Karpas-422 (cell line): Measurements from ENCODE around the gene SLC4A4. TPM values are rescaled to one million over a fixed set of nuclear protein-coding genes. Genes with fewer than 3 reads are reported as not detected.

Source experiments
- DNase-seq: peaks from one replicate; pipeline ENCODE4 v3.0.0-alpha.2; 2015
- H2AFZ ChIP-seq: fragments of 200-600 bp; sonication (generic); 2 replicates; pipeline ENCODE4 v1.6.1; 2014; ENCODE audit warnings: antibody characterized with exemption, low read length, mixed read lengths
- H3K27ac ChIP-seq: fragments of 200-600 bp; sonication (generic); 2 replicates; pipeline ENCODE4 v1.5.1; 2014; ENCODE audit warnings: mild to moderate bottlenecking, low read length, moderate library complexity
- H3K27me3 ChIP-seq: fragments of 200-600 bp; sonication (generic); 2 replicates; pipeline ENCODE4 v1.6.1; 2014; ENCODE audit warnings: low read length, mixed read lengths
- H3K36me3 ChIP-seq: fragments of 200-600 bp; sonication (generic); 2 replicates; pipeline ENCODE4 v1.6.1; 2014; ENCODE audit warnings: low read length, mixed read lengths; ENCODE audit not compliant: insufficient read depth
- H3K4me1 ChIP-seq: fragments of 200-600 bp; sonication (generic); 2 replicates; pipeline ENCODE4 v1.6.1; 2014; ENCODE audit warnings: mild to moderate bottlenecking, low read length, mixed read lengths
- H3K4me2 ChIP-seq: fragments of 200-600 bp; sonication (generic); 2 replicates; pipeline ENCODE4 v1.6.1; 2014; ENCODE audit warnings: low read length, low read depth, mild to moderate bottlenecking; ENCODE audit not compliant: poor library complexity, severe bottlenecking
- H3K4me3 ChIP-seq: fragments of 200-600 bp; sonication (generic); 2 replicates; pipeline ENCODE4 v1.5.1; 2014; ENCODE audit warnings: mild to moderate bottlenecking, antibody characterized with exemption, low read length, mixed read lengths
- H3K79me2 ChIP-seq: fragments of 200-600 bp; sonication (generic); 2 replicates; pipeline ENCODE4 v1.6.1; 2014; ENCODE audit warnings: mild to moderate bottlenecking, low read length, mixed read lengths
- H3K9ac ChIP-seq: fragments of 200-600 bp; sonication (generic); 2 replicates; pipeline ENCODE4 v1.6.0; 2014; ENCODE audit warnings: low read length
- H3K9me2 ChIP-seq: fragments of 200-600 bp; sonication (generic), shearing (Covaris generic); replicated peaks from 2 replicates; pipeline ENCODE4 v1.6.0; 2014; ENCODE audit warnings: mild to moderate bottlenecking, low read length, moderate library complexity; ENCODE audit not compliant: insufficient read depth
- H3K9me3 ChIP-seq: fragments of 300-700, 200-600 bp; sonication (generic); 2 replicates; pipeline ENCODE4 v1.6.1; 2014; ENCODE audit warnings: low read length, mixed read lengths
- H4K20me1 ChIP-seq: fragments of 200-600 bp; sonication (generic); 2 replicates; pipeline ENCODE4 v1.6.1; 2014; ENCODE audit warnings: mild to moderate bottlenecking, antibody characterized with exemption, low read length, low read depth; ENCODE audit not compliant: insufficient read depth
- total RNA-seq: library from RNA; depleted of rRNA; stranded (reverse); fragments of >200 nt; shearing (Covaris generic); gene quantifications from 2 replicates; pipeline ENCODE4 v1.2.3, GENCODE V29; 2014; ENCODE audit warnings: low replicate concordance

Gene SLC4A4
- total RNA-seq, 1 experiment from 2014 or later = 0.22 TPM

DNA sequence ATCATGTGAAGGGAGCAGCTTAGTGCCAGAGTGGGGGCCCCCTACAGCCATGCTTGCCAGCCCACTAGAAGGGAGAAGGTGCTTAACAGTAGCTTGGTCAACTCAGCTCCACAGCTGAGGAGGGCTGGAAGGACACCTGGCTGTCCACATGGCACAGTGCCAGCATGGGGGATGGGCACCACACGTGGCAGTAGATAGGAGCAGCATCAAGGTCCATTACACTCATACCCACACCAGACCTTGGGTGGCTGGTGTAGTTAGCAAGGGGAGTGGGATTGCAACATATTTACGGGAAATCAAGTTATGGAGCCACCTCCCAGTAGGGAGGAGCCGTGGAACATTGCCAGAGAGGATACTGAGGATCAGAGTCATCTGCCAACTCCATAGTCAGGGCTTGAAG is 37.9 kb upstream of the SLC4A4 start:
- Histone ChIP-seq H2AFZ (no peak overlapping the region), H3K4me3 (no peak overlapping the region), H3K9me2 (no peaks in the 10 kb centered on the region), H3K27me3 (no peaks in the 10 kb centered on the region), H4K20me1 (no peaks in the 10 kb centered on the region), H3K27ac (no peak overlapping the region), H3K79me2 (no peaks in the 10 kb centered on the region), H3K9me3 (no peaks in the 10 kb centered on the region), H3K36me3 (no peaks in the 10 kb centered on the region), H3K9ac (no peak overlapping the region), H3K4me1 (no peaks in the 10 kb centered on the region), H3K4me2 (no peak overlapping the region)
- no peak for DNase-seq

GRCh38 chr4:71303287-71303686 is 35.5 kb upstream of the SLC4A4 start:
- H3K9me3 ChIP-seq = no peaks in the 10 kb centered on the region
- no peaks in the 10 kb centered on the region for H4K20me1 ChIP-seq
- H3K27me3 ChIP-seq = no peaks in the 10 kb centered on the region
- no peaks in the 10 kb centered on the region for H3K79me2 ChIP-seq
- DNase-seq = no peak
- no peak overlapping the region for H2AFZ ChIP-seq
- H3K27ac ChIP-seq = no peak overlapping the region
- H3K36me3 ChIP-seq = no peaks in the 10 kb centered on the region
- H3K9me2 ChIP-seq = no peaks in the 10 kb centered on the region
- H3K9ac ChIP-seq = no peak overlapping the region
- no peak overlapping the region for H3K4me2 ChIP-seq
- H3K4me1 ChIP-seq = no peaks in the 10 kb centered on the region
- no peak overlapping the region for H3K4me3 ChIP-seq

- Histone ChIP-seq H3K4me3 (no peak overlapping the region), H3K4me2 (no peak overlapping the region), H3K4me1 (no peaks in the 10 kb centered on the region), H3K79me2 (no peaks in the 10 kb centered on the region), H3K27ac (no peak overlapping the region), H3K9me2 (no peaks in the 10 kb centered on the region), H3K27me3 (no peaks in the 10 kb centered on the region), H3K9ac (no peak overlapping the region), H2AFZ (no peak overlapping the region), H3K36me3 (no peaks in the 10 kb centered on the region), H4K20me1 (no peaks in the 10 kb centered on the region), H3K9me3 (no peaks in the 10 kb centered on the region)
- no peak for DNase-seq
These were observed 35.0 kb upstream of the SLC4A4 start for GRCh38 chr4:71303850-71304249.

DNA sequence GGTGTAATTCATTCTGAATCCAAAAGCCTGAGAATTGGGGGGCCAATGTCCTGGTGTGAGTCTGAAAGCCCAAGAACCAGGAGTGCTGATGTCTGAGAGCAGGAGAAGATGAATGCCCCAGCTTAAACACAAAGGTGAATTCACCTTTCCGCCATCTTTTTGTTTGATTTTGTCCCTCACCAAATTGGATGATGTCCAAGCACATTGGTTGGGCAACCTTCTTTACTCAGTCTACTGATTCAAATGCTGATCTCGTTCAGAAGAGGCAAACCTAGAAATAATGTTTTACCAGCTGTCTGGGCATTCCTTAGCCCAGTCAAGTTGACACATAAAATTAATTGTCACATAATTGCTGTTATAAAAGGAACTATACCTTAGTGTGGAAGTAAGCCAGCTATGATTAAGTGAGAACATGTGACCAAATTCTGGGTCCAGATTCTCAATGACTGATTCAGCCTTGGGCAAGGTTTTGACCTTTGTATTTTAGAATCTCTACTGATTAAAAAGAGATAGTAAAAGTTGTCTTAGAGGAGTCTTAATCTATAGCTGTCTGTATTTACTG is 34.5 kb upstream of the SLC4A4 start:
- H3K9ac ChIP-seq = no peak overlapping the region
- no peak overlapping the region for H3K4me3 ChIP-seq
- no peak overlapping the region for H3K4me2 ChIP-seq
- H3K9me3 ChIP-seq = no peaks in the 10 kb centered on the region
- H3K27me3 ChIP-seq = no peaks in the 10 kb centered on the region
- H3K4me1 ChIP-seq = no peaks in the 10 kb centered on the region
- no peaks in the 10 kb centered on the region for H3K79me2 ChIP-seq
- no peak for DNase-seq
- no peaks in the 10 kb centered on the region for H3K9me2 ChIP-seq
- no peaks in the 10 kb centered on the region for H3K36me3 ChIP-seq
- H2AFZ ChIP-seq = no peak overlapping the region
- H4K20me1 ChIP-seq = no peaks in the 10 kb centered on the region
- H3K27ac ChIP-seq = no peak overlapping the region

GRCh38 chr4:71307729-71308128 is 31.1 kb upstream of the SLC4A4 start:
- Histone ChIP-seq H3K9ac (no peak overlapping the region), H3K9me2 (no peaks in the 10 kb centered on the region), H3K27me3 (no peaks in the 10 kb centered on the region), H3K9me3 (no peaks in the 10 kb centered on the region), H3K4me3 (no peak overlapping the region), H3K4me2 (no peak overlapping the region), H2AFZ (no peak overlapping the region), H3K4me1 (no peaks in the 10 kb centered on the region), H3K36me3 (no peaks in the 10 kb centered on the region), H3K79me2 (no peaks in the 10 kb centered on the region), H3K27ac (no peak overlapping the region), H4K20me1 (no peaks in the 10 kb centered on the region)
- DNase-seq = no peak

GRCh38 chr4:71322425-71322824 is 16.4 kb upstream of the SLC4A4 start:
- H3K27me3 ChIP-seq = no peaks in the 10 kb centered on the region
- no peaks in the 10 kb centered on the region for H3K9me2 ChIP-seq
- H3K4me1 ChIP-seq = no peaks in the 10 kb centered on the region
- H3K9me3 ChIP-seq = no peaks in the 10 kb centered on the region
- H4K20me1 ChIP-seq = no peaks in the 10 kb centered on the region
- H3K4me2 ChIP-seq = no peak overlapping the region
- no peak overlapping the region for H3K9ac ChIP-seq
- no peaks in the 10 kb centered on the region for H3K36me3 ChIP-seq
- no peak overlapping the region for H2AFZ ChIP-seq
- DNase-seq = peak; percentile 6
- no peaks in the 10 kb centered on the region for H3K79me2 ChIP-seq
- no peak overlapping the region for H3K27ac ChIP-seq
- no peak overlapping the region for H3K4me3 ChIP-seq

GRCh38 chr4:71333368-71333767 is 5.5 kb upstream of the SLC4A4 start:
- Histone ChIP-seq H3K9ac (no peak overlapping the region), H3K79me2 (no peaks in the 10 kb centered on the region), H3K9me2 (no peaks in the 10 kb centered on the region), H3K9me3 (no peaks in the 10 kb centered on the region), H3K4me3 (no peak overlapping the region), H3K36me3 (no peaks in the 10 kb centered on the region), H3K27ac (no peak overlapping the region), H2AFZ (no peak overlapping the region), H3K4me2 (no peak overlapping the region), H3K27me3 (no peaks in the 10 kb centered on the region), H3K4me1 (no peaks in the 10 kb centered on the region), H4K20me1 (no peaks in the 10 kb centered on the region)
- no peak for DNase-seq

DNA sequence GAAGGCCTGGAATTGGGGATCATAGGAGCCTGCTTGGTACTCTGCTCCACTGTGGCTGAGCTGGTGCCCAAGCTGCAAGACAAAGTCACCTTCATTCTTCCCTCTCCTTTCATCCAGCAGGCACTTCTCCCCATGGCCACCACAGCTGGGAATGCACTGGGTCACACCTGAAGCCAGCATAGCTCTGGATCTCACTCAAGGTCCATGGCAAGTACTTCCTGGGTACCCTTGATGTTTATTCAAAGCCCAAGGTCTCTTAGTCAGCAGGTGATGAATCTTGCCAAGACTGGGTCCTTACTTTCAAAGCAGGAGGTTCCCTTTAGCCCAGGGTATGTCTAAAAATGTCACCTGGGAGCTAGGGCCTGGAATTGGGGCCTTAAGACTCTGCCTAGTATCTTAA is 4.9 kb upstream of the SLC4A4 start:
- no peak overlapping the region for H2AFZ ChIP-seq
- H3K79me2 ChIP-seq = no peaks in the 10 kb centered on the region
- H3K9ac ChIP-seq = no peak overlapping the region
- H3K9me2 ChIP-seq = no peaks in the 10 kb centered on the region
- no peaks in the 10 kb centered on the region for H3K4me1 ChIP-seq
- H3K36me3 ChIP-seq = no peaks in the 10 kb centered on the region
- no peaks in the 10 kb centered on the region for H4K20me1 ChIP-seq
- H3K27ac ChIP-seq = no peak overlapping the region
- H3K4me3 ChIP-seq = no peak overlapping the region
- H3K9me3 ChIP-seq = no peaks in the 10 kb centered on the region
- no peak overlapping the region for H3K4me2 ChIP-seq
- no peak for DNase-seq
- no peaks in the 10 kb centered on the region for H3K27me3 ChIP-seq

GRCh38 chr4:71334465-71334882 is 4.3 kb upstream of the SLC4A4 start:
- DNase-seq = no peak
- H3K79me2 ChIP-seq = no peaks in the 10 kb centered on the region
- no peaks in the 10 kb centered on the region for H3K36me3 ChIP-seq
- no peak overlapping the region for H3K27ac ChIP-seq
- no peak overlapping the region for H2AFZ ChIP-seq
- H3K9ac ChIP-seq = no peak overlapping the region
- H3K9me3 ChIP-seq = no peaks in the 10 kb centered on the region
- H3K27me3 ChIP-seq = no peaks in the 10 kb centered on the region
- H3K4me3 ChIP-seq = no peak overlapping the region
- no peak overlapping the region for H3K4me2 ChIP-seq
- no peaks in the 10 kb centered on the region for H3K4me1 ChIP-seq
- no peaks in the 10 kb centered on the region for H3K9me2 ChIP-seq
- H4K20me1 ChIP-seq = no peaks in the 10 kb centered on the region
